Mesendoderm (in vitro differentiated cells): ENCODE measurements around the gene SOX5.
A peak's percentile ranks its signal among the peaks of the same experiment; 100 is the strongest.

Experiments
- DNase-seq: peaks from one replicate; pipeline ENCODE4 v3.0.0; 2013
- H2AK5ac ChIP-seq: 2 replicates; pipeline ENCODE4 v1.6.1; 2013; ENCODE audit warnings: low read length, inconsistent platforms
- H2BK120ac ChIP-seq: 2 replicates; pipeline ENCODE4 v1.6.1; 2013; ENCODE audit warnings: low read depth, mild to moderate bottlenecking, low read length, moderate library complexity, mixed read lengths
- H2BK15ac ChIP-seq: replicated peaks from 2 replicates; pipeline ENCODE4 v1.6.1; 2013; ENCODE audit warnings: low read depth, mild to moderate bottlenecking, moderate library complexity
- H2BK5ac ChIP-seq: 2 replicates; pipeline ENCODE4 v1.6.1; 2013; ENCODE audit warnings: low read length, inconsistent platforms
- H3K18ac ChIP-seq: 2 replicates; pipeline ENCODE4 v1.6.1; 2013; ENCODE audit warnings: mild to moderate bottlenecking, low read length, mixed read lengths
- H3K23ac ChIP-seq: one replicate; pipeline ENCODE4 v1.6.1; 2013; ENCODE audit warnings: low read length
- H3K27ac ChIP-seq: 2 replicates; pipeline ENCODE4 v1.5.1; 2013; ENCODE audit warnings: low read depth, mild to moderate bottlenecking, inconsistent platforms, low read length, moderate library complexity
- H3K27me3 ChIP-seq: 2 replicates; pipeline ENCODE4 v1.6.1; 2013; ENCODE audit warnings: low read length, control low read depth, mild to moderate bottlenecking, inconsistent platforms; ENCODE audit not compliant: insufficient read depth, poor library complexity
- H3K36me3 ChIP-seq: 2 replicates; pipeline ENCODE4 v1.6.1; 2013; ENCODE audit warnings: low read length, inconsistent platforms; ENCODE audit not compliant: control insufficient read depth, insufficient read depth
- H3K4ac ChIP-seq: one replicate; pipeline ENCODE4 v1.6.1; 2013; ENCODE audit warnings: low read depth, mild to moderate bottlenecking, low read length, moderate library complexity
- H3K4me1 ChIP-seq: 2 replicates; pipeline ENCODE4 v1.6.1; 2013; ENCODE audit warnings: low read depth, low read length, inconsistent platforms; ENCODE audit not compliant: control insufficient read depth
- H3K4me2 ChIP-seq: 2 replicates; pipeline ENCODE4 v1.6.1; 2013; ENCODE audit warnings: low read length
- H3K4me3 ChIP-seq: 2 replicates; pipeline ENCODE4 v1.5.1; 2013; ENCODE audit warnings: mild to moderate bottlenecking, low read length
- H3K56ac ChIP-seq: one replicate; pipeline ENCODE4 v1.6.1; 2013; ENCODE audit warnings: low read length
- H3K79me1 ChIP-seq: 2 replicates; pipeline ENCODE4 v1.6.1; 2013; ENCODE audit warnings: low read length, inconsistent platforms
- H3K79me2 ChIP-seq: 2 replicates; pipeline ENCODE4 v1.6.1; 2013; ENCODE audit warnings: mild to moderate bottlenecking, low read length; ENCODE audit not compliant: control insufficient read depth, insufficient read depth
- H3K9ac ChIP-seq: 2 replicates; pipeline ENCODE4 v1.6.1; 2013; ENCODE audit warnings: low read length, inconsistent platforms
- H4K5ac ChIP-seq: one replicate; pipeline ENCODE4 v1.6.1; 2013; ENCODE audit warnings: low read length
- H4K8ac ChIP-seq: one replicate; pipeline ENCODE4 v1.6.1; 2013; ENCODE audit warnings: low read depth, mild to moderate bottlenecking, control low read depth, low read length, moderate library complexity
- WGBS: extraction: QIAGEN DNeasy Blood & Tissue Kit; methylation state at CpG from one replicate; pipeline ENCODE4 v1.1.7; 2013; ENCODE audit warnings: low lambda C conversion rate, missing lambda C conversion rate; ENCODE audit not compliant: insufficient coverage; ENCODE audit errors: extremely low coverage; 5-methylcytosine and 5-hydroxymethylcytosine counted together

SOX5 gene

DNA sequence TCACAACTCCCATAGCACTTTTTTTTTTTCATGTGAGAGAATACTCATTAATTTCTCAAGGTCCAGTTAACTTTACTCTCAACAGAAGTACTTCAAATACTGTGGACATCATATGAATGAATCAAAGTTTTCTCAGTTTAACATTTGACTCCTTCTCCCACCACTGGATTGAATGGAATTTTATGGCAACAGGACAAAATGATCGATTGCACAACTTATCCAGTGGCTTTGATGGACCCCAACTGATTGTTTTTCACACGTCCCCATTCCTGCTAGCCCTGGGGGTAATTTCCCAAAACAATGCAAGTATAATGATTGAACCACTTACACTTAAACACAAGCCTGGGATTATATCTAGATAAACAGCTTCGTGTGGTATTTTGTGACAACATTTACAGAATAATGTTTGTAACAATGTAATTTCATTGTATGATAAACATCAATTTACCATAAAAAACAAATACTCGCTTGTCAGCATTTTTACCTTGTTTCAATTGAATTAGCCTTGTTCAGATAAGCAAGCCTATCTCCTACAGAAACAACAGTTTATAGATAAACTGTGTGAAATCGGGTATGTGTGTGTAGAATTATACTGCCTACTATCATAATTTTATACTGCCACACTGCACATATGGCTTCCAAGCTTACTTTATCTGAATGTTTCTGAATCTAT, 60.9 kb downstream of the SOX5 start:
- no peak overlapping the region for H3K56ac ChIP-seq
- no peak overlapping the region for H3K23ac ChIP-seq
- no peak overlapping the region for H3K27ac ChIP-seq
- no peaks in the 10 kb centered on the region for H3K4me1 ChIP-seq
- no peaks in the 10 kb centered on the region for H3K27me3 ChIP-seq
- H3K9ac ChIP-seq, result no peak overlapping the region
- H2AK5ac ChIP-seq, result no peak overlapping the region
- no peak overlapping the region for H3K4me2 ChIP-seq
- H2BK120ac ChIP-seq, result no peak overlapping the region
- H2BK15ac ChIP-seq, result no peak overlapping the region
- H3K4me3 ChIP-seq, result no peak overlapping the region
- no peak overlapping the region for H3K4ac ChIP-seq
- no peak overlapping the region for H4K5ac ChIP-seq
- WGBS, result no CpG with 5 or more reads among the region's 5 CpGs
- no peaks in the 10 kb centered on the region for H3K79me2 ChIP-seq
- H4K8ac ChIP-seq, result no peak overlapping the region
- no peaks in the 10 kb centered on the region for H3K36me3 ChIP-seq
- no peak overlapping the region for H2BK5ac ChIP-seq
- H3K79me1 ChIP-seq, result no peaks in the 10 kb centered on the region
- H3K18ac ChIP-seq, result no peak overlapping the region
- DNase-seq, result peak; percentile 78

DNA sequence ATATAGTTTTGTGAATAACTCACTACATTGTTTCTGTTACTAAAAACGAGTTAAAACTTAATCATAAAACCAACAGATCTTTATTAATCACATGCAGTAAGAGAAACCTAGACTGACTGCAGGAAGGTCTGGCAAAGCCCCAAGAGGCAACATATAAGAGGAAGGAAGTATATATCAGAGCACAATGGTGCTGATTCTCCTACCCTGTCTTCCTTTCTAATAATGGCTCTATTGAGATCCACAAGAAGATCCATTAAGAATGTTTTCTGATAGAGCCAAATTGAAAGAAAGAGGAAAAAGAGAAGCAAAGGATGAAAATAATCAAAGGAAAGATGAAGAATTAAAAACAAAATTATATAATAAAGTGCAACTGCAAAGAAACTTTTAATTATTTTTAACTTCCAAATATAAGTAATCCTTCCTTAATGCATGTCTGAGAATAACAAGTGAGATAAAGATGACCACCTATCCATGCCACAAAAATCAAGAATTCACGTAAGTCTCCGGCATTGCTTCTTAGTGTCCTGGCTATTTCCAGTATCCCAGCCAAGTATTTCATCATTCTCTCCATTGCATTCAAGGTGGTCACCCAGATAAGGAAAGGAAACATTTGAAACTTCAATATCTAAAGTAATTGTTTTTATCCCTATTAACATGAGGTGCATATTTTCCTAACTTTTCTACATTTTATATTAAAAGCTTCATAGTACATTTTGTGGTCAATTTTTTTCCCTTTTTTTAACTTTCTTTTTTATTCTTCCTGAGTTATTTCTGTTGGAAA, 62.2 kb downstream of the SOX5 start:
- H3K4me3 ChIP-seq, result no peak overlapping the region
- no peak overlapping the region for H3K4me2 ChIP-seq
- H4K5ac ChIP-seq, result no peak overlapping the region
- no peak overlapping the region for H3K23ac ChIP-seq
- H3K56ac ChIP-seq, result no peak overlapping the region
- no CpG with 5 or more reads among the region's 3 CpGs for WGBS
- H2BK5ac ChIP-seq, result no peak overlapping the region
- H2BK15ac ChIP-seq, result no peak overlapping the region
- H3K4ac ChIP-seq, result no peak overlapping the region
- no peaks in the 10 kb centered on the region for H3K36me3 ChIP-seq
- H3K79me2 ChIP-seq, result no peaks in the 10 kb centered on the region
- no peak overlapping the region for H3K18ac ChIP-seq
- H3K9ac ChIP-seq, result no peak overlapping the region
- peak; percentile 26 for DNase-seq
- H2AK5ac ChIP-seq, result no peak overlapping the region
- no peaks in the 10 kb centered on the region for H3K27me3 ChIP-seq
- no peaks in the 10 kb centered on the region for H3K4me1 ChIP-seq
- no peaks in the 10 kb centered on the region for H3K79me1 ChIP-seq
- H2BK120ac ChIP-seq, result no peak overlapping the region
- H4K8ac ChIP-seq, result no peak overlapping the region
- H3K27ac ChIP-seq, result no peak overlapping the region

GRCh38 chr12:23885394-23885793, 64.1 kb downstream of the SOX5 start:
- H3K4me2 ChIP-seq, result no peak overlapping the region
- no peak overlapping the region for H2BK15ac ChIP-seq
- WGBS, result 100% methylated on average over 1 of the region's 2 CpGs
- DNase-seq, result no peak
- no peak overlapping the region for H3K18ac ChIP-seq
- no peak overlapping the region for H2AK5ac ChIP-seq
- H3K4me1 ChIP-seq, result no peaks in the 10 kb centered on the region
- no peaks in the 10 kb centered on the region for H3K27me3 ChIP-seq
- no peaks in the 10 kb centered on the region for H3K79me2 ChIP-seq
- H3K79me1 ChIP-seq, result no peaks in the 10 kb centered on the region
- no peak overlapping the region for H3K4ac ChIP-seq
- H3K4me3 ChIP-seq, result no peak overlapping the region
- H3K36me3 ChIP-seq, result no peaks in the 10 kb centered on the region
- no peak overlapping the region for H3K56ac ChIP-seq
- H4K5ac ChIP-seq, result no peak overlapping the region
- no peak overlapping the region for H4K8ac ChIP-seq
- no peak overlapping the region for H2BK5ac ChIP-seq
- H3K9ac ChIP-seq, result no peak overlapping the region
- no peak overlapping the region for H2BK120ac ChIP-seq
- no peak overlapping the region for H3K23ac ChIP-seq
- no peak overlapping the region for H3K27ac ChIP-seq

DNA sequence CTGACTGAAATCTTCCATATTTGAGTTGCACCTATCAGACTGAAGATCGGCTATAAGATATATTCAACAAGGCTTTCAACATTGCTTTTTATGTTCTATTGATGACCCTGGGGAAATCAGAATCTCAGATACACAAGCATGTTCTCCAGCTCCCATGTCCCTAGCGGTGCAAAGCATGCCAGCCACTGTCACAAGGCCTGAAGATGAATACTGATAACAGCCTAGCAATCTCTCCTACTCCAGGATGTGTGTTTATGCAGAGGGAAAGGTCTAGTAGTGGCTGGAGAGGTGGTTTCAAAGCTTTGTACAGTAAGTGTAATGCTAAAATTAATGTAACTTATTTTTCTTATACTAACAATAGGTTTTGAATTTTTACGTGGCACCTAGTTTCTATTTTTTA, 64.6 kb downstream of the SOX5 start:
- Histone ChIP-seq H3K79me1 (no peaks in the 10 kb centered on the region), H4K8ac (no peak overlapping the region), H2BK120ac (no peak overlapping the region), H2BK15ac (no peak overlapping the region), H3K36me3 (no peaks in the 10 kb centered on the region), H3K27me3 (no peaks in the 10 kb centered on the region), H4K5ac (no peak overlapping the region), H2AK5ac (no peak overlapping the region), H3K56ac (no peak overlapping the region), H3K4me1 (no peaks in the 10 kb centered on the region), H3K9ac (no peak overlapping the region), H3K27ac (no peak overlapping the region), H3K23ac (no peak overlapping the region), H3K79me2 (no peaks in the 10 kb centered on the region), H3K4me3 (no peak overlapping the region), H2BK5ac (no peak overlapping the region), H3K4me2 (no peak overlapping the region), H3K4ac (no peak overlapping the region), H3K18ac (no peak overlapping the region)
- WGBS, result no CpG with 5 or more reads among the region's 3 CpGs
- DNase-seq, result peak; percentile 10

DNA sequence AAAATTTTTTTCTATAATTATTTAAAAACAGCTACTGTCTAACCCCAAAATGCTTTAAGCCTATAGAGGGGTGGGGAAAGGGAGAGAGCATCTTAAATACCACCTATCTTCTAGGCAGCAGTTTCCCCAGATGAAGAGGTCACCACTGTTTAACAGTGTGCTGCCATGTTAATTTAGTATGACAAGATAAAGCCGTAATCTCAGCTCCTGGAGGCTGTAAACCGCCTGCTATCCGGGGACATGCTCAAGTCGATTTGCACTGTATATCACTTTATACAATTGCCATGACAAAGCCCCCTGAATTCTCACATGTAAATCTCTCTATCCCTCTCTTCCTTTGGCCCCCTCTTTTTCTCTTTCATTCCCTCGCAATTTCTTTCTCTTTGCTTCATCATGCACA, 68.5 kb downstream of the SOX5 start:
- H3K4ac ChIP-seq, result no peak overlapping the region
- no peak overlapping the region for H2BK5ac ChIP-seq
- H4K5ac ChIP-seq, result no peak overlapping the region
- H3K4me3 ChIP-seq, result no peak overlapping the region
- H3K4me1 ChIP-seq, result no peaks in the 10 kb centered on the region
- H3K27ac ChIP-seq, result no peak overlapping the region
- H2AK5ac ChIP-seq, result no peak overlapping the region
- no peak overlapping the region for H3K56ac ChIP-seq
- DNase-seq, result peak; percentile 10
- no peak overlapping the region for H2BK120ac ChIP-seq
- no peak overlapping the region for H3K9ac ChIP-seq
- H3K4me2 ChIP-seq, result no peak overlapping the region
- H3K23ac ChIP-seq, result no peak overlapping the region
- no peak overlapping the region for H3K18ac ChIP-seq
- no peaks in the 10 kb centered on the region for H3K36me3 ChIP-seq
- H4K8ac ChIP-seq, result no peak overlapping the region
- no peaks in the 10 kb centered on the region for H3K79me2 ChIP-seq
- no peaks in the 10 kb centered on the region for H3K79me1 ChIP-seq
- H2BK15ac ChIP-seq, result no peak overlapping the region
- no peaks in the 10 kb centered on the region for H3K27me3 ChIP-seq
- WGBS, result no CpG with 5 or more reads among the region's 5 CpGs
